HFF-Myc (cell line): ENCODE measurements around the gene HAO2.

ENCODE experiments used
- DNase-seq: peaks from one replicate; pipeline ENCODE4 v3.0.0-alpha.2; 2011; ENCODE audit warnings: low read depth; ENCODE audit errors: extremely low read depth
- H3K4me3 ChIP-seq: replicated peaks from 2 replicates; pipeline ENCODE4 v1.5.1; 2011; ENCODE audit warnings: low read depth, mild to moderate bottlenecking, control low read depth, low read length
- CTCF ChIP-seq: IDR thresholded peaks from 2 replicates; pipeline ENCODE4 v1.5.1; 2012; ENCODE audit warnings: mild to moderate bottlenecking, low read depth, low read length, control low read depth; ENCODE audit errors: missing control alignments

The HAO2 gene

GRCh38 chr1:119368554-119368953, at the start of gene HAO2:
Gene HAO2 (plus strand): TSS chr1:119368785. CDS start chr1:119381086, 12,301 bp downstream.
- no peak for DNase-seq
- no peak within 1 kb of the TSS for H3K4me3 ChIP-seq
- no peak for TF ChIP-seq CTCF

DNA sequence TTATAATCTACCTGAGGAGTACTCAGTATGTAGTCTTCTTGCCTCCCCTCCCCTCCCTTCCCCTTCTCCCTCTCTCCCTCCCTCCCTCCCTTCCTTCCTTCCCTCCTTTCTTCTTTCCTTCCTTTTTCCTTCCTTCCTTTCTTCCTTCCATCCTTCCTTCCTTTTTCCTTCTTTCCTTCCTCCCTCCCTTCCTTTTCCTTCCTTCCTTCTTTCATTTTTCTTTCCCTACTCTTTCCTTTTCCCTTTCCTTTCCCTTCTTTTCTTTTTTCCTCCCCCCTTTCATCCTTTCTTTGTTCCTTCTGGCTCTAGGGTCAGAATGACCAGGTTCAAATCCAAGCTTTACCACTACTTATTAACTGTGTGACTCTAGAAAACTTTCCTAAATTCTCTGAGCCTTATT, 48.5 kb upstream of the HAO2 start:
- no peak overlapping the region for H3K4me3 ChIP-seq
- no peak for DNase-seq
- no peak for TF ChIP-seq CTCF

- H3K4me3 ChIP-seq: no peak overlapping the region
- TF ChIP-seq CTCF: no peak
- no peak for DNase-seq
Measured at GRCh38 chr1:119321666-119322419, 46.7 kb upstream of the HAO2 start.

DNA sequence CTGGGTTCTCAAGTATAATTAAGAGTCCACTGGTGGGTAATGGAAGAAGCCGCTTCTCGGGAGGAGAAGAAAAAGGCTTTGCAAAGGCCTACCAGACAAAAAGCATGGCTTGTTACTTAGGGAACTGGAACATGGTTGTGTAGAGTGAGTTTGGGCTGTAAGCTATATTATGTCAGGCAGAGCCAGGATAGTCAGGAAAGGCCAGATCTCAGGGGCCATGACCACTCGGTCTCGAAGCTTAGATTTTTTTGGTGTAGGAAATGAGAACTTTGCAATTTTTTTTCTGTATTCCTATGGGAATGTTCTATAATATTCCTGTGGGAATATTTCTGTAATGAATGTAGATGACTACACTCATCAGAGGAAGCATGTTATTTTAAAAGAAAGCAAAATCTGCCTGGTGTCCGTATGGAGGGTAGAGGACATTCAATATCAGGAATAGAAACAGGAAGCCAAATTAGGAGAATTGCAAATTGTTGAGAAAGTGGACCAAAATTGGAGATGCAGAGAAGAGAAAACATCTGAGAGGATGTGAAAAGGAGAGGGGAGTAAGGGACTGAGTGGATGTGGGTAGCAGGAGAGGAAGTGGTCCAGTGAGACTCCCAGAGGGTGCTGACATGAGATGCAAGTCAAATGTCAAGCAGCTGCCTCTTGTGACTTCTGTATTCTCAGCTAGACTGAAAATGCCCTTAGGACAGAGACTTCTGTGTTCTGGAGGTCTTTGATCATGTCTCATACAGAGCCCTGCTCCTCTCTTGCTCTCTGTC, 45.2 kb upstream of the HAO2 start:
- H3K4me3 ChIP-seq: no peak overlapping the region

DNA sequence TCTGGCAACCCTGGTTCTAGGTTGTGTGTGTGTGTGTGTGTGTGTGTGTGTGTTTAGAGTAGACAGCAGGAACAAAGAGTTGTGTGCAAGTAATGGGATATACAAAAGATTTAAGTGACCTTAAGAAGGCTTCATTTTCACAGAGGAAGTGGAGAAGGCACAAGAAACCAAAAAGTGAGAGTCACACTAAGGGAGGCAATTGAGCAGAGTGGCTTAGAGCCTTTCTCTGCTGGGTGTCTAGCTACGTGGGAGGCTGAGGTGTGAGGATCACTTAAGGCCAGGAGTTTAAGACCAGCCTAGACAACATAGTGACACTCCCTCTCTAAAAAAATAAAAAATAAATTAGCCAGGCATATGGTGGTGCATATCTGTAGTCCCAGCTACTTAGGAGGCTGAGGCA, 44.4 kb upstream of the HAO2 start:
- TF ChIP-seq CTCF: no peak
- DNase-seq: no peak
- H3K4me3 ChIP-seq: no peak overlapping the region

More for the DNA sequence above, 45.2 kb upstream of the HAO2 start:
- no peak for DNase-seq
- no peak for TF ChIP-seq CTCF

GRCh38 chr1:119326251-119326650, 42.3 kb upstream of the HAO2 start:
- H3K4me3 ChIP-seq: no peak overlapping the region
- TF ChIP-seq CTCF: no peak
- no peak for DNase-seq
